GM18508 (cell line): ENCODE data around the gene PLCH1.
"Not testable (repeated sequence)": the region's sequence is repeated elsewhere in the genome, so short reads cannot be mapped to it uniquely, and the experiment has no call there.

ENCODE experiments used
- ATAC-seq: cut with Tn5 transposase; IDR thresholded peaks from one replicate; pipeline ENCODE4 v1.9.1; 2021; ENCODE audit warnings: moderate number of reproducible peaks; ENCODE audit not compliant: insufficient read depth, unreplicated experiment

The PLCH1 gene

DNA sequence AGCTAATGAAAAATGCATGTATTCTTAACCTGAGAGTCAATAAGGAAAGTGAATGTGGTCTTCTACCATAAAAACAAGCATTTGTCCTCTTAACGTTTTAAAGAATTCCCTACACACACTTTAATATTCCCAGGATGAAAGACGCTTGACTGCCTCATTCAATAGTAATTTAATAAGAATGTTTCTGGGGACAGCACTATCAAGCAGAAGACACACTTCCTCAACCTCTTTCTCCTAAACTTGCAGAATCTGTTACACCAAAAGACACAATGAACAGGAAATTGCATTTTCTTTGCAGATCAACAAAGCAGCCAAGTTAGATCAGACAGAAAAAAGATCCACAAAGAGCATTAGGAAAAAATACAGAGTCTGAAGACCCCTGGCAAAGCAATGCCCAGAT is 97.7 kb downstream of the PLCH1 start:
- no peak for ATAC-seq

DNA sequence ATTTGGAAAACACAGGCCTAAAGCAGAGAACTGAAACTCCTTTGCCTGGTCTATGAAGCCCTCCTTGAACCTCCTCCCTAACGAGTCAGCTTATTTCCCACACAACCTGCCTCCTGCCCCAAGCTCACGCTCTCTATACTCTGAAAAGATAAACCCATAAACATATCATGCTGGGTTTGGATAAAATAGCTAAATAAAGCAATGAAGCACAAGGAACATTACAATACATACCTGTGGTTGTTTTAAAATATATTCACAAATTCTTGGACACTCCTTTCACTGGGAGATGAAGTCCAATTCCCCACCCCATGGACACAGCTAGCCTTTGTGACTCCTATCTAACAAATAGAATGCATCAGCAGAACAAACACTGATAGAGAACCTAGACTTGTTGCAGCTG is 98.2 kb downstream of the PLCH1 start:
- ATAC-seq, result no peak

DNA sequence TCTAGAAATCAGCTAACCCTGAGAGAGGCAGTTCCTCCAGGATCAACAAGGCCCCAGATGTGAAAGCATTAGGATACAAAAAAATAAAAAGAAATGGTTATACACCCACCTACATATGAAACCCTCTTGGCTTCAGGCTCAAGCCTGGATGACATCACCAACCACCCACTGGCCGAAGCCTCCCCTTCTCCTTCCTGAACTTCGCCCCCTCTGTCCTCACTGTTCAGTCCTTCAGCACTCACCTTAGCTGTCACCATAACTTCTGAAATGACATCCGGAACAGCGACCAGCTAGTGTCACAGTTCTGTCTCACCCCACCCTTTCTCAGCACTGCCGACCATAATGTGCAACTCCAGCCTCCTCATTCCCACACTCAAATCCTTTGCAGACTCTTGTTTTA is 98.7 kb downstream of the PLCH1 start:
- no peak for ATAC-seq

DNA sequence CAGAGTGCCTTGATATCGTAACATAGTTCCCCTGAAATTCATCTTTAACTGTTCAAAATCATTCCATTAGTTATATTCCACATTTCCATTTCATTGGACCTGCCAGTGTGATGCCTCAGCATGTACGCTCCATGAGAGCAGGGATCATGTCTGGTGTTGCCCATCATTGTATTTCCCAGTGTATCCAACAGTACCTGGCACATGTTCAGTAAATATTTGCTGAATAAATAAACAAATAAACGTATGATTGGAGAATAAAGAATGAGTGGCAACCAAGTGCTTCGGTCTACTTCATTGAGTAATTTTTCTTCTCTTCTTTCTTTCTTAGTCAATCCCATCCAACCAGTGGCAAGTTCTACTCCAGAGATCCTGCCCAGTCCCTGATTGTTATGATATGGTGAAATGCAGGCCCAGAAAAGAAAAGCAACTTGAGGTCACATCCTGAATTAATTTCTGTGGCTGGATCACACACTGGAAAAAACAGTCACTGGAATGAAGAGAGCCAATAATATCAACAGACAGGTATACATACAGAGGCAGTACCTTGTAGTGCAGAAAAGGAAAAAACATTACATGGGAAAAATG is 101.2 kb downstream of the PLCH1 start:
- no peak for ATAC-seq

DNA sequence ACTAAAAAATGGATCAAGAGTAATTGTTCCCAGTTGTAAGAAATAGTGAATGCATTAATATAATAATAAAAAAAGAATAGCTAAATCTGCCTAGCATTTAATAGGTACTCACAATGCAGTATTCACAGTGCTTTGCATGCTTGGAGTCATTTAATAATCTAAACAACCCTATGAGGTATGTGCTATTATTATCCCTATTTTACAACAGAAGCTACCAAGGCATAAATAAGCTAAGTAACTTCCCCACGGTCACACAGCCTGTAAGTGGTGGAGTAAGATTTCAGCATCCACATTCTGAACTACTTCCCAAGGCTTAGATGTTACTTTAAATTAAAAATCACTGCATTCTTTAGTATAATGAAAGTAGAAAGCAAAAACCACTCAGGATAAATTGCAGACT is 102.9 kb downstream of the PLCH1 start:
- no peak for ATAC-seq

DNA sequence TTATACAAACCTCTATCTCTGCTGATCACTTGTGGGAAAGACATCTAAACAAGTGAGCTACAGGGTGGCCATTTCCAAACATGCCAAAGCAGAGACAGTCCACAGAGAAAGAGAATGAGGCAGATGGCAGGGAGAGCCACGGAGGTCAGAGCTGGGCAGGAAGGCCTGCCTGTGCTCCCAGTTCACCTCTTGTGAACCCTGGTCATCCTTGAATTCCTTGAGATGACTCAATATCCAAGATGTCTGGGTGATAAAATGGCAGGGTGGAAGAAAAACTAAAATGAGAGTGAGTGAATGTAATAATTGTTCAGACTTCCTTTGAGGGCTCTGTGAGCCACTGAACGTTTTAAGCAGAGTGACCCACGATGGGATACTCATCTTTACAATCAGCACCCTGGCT is 104.8 kb downstream of the PLCH1 start:
- ATAC-seq, result no peak

DNA sequence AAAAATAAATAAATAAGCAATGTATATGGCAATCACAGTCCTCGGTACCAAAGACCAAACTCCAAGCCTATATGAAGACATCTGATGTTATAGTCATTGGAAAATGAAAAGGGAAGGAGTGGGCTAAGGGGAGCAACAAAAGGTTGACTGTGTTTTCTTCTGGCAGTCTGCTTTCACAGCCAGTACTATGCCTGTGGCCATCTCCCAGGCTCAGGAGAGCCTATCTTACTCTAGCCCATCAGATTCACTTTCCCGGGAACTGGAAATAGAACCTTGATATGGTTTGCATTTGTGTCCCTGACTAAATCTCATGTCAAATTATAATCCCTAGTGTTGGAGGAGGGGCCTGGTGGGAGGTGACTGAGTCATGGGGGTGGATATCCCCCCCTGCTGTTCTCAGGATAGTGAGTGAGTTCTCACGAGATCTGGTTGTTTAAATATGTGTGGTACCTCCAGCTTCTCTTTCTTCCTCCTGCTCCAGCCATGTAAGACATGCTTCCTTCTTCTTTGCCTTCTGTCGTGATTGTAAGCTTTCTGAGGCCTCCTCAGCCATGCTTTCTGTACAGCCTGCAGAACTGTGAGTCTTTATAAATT is 105.3 kb downstream of the PLCH1 start:
- no peak for ATAC-seq

DNA sequence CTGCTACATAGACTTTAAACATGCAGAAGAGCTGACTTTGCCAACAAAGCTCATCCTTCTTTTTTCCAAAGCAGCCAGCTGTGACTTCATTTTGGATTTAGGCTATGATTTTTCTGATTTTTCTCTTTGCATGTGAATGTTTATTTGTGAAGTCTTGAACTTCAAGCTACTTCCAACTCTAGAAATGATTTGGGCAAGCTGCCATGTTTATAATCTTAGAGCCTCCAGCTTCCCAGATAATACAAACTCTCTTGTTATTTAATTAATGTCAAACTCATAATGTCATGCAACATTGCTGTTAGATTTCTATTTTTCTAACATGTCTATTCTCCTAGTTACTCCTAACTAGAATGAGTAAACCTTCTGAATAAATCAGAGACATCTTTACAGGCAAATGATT is 106.4 kb downstream of the PLCH1 start:
- not testable (repeated sequence) for ATAC-seq

DNA sequence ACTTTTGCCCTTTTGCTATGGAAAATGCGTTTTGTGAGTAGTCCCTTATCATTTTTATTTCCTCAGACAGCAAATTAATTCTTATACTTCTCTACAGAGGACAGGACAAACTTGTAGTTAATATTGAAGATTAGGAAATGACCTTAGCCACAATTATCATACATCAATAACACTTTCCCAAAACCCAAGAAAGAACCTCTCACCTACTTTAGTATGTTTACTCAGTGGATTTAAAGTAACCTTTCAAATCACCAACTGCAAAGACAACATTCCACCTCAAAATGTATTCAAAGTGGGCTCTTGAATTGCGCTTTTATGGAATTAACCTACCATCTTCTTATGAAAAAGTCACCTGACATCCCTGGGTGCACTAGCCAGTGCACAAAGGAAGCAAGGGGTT is 107.3 kb downstream of the PLCH1 start:
- ATAC-seq, result no peak

DNA sequence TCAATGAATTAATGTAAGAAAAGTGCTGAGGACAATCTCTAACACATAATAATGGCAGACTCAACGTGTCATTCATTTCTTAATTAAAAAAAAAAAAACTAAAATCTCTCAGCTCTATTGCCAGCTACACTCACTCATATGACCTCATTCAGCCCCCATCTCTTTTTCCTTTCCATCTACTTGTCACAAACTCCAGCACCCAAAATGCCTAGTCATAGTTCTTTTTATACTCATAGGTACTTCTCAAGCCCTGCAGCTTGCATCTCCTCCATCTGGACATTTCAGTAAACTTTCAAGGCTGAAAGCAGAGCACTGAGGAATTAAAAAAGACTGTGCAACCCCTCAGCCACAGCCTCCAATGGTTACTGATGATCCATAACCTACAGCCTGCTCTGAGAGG is 109.8 kb downstream of the PLCH1 start:
- ATAC-seq, result no peak

DNA sequence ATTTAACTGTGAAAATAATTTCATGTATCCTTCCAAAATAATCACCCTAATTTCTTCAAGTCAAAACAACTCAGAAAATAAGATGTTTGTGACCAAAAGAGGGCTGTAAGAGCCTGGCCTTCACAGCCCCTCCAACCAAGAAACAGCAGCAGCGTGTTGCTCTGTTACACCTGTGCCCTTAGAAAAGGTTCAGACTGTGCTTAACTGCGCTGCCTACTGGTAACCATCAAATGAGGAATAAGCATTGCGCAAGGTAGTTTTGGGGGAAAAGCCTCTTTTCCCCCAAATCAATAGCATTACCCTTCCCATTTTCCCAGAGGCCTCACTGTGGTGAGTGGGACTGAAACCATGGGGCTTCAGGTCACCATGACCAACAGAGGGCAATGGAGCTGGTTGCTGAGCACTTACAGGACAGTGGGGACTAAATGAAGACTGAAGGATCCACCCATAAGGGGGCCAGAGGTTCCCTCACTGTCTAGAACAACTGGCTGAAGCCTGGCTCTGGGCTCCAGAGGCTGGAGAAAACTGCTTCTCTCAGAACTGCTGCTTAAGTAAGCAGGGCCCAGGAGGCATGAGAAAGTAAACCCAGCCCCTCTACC is 110.7 kb downstream of the PLCH1 start:
- ATAC-seq, result no peak

DNA sequence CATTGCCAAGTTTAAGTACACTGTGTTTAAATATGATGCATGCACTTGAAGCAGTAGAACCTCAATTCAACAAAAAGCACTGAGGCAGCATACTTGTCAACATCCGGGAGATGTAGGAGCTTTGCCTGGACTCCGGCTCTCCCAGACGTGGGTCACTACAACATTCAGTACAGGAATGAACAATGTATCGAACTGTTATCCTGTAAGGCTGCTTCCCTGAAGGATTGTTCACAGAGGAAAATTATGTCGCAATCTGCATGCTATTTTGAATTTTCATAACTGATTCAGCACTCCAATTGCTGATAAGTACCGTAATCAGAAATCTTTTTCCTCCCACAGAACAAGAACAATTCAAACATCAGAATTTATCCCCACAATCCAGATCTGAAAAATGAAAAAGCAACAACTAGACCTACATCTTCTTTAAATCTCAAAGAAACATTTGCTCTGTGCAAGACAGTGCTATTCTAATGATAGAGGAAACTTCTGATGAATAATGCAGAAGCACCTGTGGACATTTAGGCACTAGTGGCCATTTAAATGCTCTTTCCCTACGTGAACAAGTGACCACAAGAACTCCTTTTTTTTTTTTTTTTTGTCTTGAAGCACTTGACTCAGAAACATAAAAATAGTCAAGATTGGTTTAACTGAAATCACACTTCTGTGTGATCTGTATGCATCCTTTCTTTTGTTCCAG is 113.4 kb downstream of the PLCH1 start:
- no peak for ATAC-seq

DNA sequence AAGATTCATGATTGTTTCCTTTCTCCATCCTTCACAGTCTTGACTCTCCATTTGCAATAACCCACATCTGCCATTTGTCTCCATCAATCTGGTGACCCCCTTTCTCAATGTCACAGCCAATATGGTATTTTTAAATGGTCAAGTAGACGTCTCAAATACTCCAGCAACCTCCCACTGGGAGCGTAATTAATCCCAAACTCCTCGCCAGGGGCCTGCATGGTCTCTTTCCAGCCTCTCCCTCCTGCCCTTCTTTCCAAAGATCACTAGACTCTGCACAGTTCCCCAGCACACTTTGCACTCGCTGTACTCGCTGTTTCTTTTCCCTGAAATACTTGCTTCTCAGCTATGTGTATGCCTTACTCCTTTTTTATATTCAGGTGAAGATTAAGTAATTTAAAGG is 115.3 kb downstream of the PLCH1 start:
- ATAC-seq, result no peak

DNA sequence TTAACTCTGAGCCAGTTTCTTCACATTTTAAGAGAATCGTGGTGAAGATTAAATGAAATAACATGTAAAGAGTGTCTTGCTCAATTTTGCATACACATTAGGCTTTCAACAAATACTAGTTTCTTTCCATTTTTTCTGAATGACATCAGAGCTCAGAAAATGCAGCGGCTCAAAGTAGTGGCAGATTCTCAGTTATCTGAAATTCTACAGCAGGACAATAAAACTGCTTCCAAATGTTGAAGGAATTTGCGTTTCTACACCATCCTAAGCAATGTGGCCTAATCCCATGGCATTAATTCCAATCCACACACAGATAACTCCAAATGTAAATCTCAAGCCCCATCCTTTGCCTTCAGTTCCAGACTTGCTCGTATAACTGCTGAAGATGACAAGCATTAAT is 115.8 kb downstream of the PLCH1 start:
- no peak for ATAC-seq

DNA sequence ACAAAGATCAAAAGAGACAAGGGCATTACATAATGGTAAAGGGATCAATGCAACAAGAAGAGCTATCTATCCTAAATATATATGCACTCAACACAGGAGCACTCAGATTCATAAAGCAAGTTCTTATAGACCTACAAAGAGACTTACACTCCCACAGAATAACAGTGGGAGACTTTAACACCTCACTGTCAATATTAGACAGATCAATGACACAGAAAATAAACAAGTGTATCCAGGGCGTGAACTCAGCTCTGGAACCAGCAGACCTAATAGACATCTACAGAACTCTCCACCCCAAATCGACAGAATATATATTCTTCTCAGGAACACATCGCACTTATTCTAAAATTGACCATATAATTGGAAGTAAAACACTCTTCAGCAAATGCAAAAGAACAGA is 122.2 kb downstream of the PLCH1 start:
- not testable (repeated sequence) for ATAC-seq

DNA sequence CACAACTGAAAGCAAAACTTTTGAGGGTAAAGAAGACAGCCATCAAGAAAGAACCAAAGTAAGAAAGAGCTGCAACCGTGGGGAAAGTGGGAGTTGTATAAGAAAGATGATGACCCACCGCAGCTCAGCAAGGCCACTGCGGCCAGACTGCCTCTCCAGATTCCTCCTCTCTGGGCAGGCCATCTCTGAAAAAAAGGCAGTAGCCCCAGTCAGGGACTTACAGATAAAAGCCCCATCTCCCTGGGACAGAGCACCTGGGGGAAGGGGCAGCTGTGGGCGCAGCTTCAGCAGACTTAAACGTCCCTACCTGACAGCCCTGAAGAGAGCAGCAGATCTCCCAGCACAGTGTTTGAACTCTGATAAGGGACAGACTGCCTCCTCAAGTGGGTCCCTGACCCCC is 124.3 kb downstream of the PLCH1 start:
- not testable (repeated sequence) for ATAC-seq

DNA sequence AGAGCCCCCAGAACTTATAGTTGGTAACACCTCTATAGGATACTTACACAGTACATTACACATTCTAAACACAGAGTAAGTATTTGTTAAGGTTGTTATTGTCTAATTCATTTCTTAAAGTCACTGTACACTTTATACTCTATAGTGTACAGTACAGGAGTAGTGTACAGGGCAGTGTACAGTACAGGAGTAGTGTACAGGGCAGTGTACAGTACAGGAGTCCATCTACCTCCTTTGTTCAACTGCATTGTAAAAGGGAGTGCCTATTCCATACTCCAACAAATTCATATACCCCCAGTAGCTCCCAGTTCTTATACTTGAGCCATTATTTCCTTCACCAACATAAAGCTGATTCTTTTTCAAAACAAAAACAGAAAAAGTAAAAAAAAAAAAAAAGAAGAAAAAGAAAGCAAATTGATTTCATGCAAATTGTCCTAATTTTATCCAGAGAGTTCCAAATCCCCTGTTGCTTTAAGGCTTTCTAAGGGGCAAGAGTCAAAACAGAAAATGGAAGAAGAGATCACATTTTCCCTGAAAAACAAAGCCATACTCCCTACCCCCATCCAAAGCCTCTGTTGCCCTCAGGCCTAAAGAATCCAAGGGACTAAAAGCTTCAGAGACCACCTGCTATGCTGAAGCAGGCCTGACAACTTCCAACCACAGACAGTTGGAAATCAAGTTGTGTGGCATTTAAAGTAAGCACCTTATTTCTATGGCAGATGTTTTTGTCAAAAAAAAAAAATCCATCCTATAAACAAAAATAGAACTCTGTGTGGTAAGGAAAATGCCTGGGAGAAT is 125.6 kb downstream of the PLCH1 start:
- ATAC-seq, result no peak

DNA sequence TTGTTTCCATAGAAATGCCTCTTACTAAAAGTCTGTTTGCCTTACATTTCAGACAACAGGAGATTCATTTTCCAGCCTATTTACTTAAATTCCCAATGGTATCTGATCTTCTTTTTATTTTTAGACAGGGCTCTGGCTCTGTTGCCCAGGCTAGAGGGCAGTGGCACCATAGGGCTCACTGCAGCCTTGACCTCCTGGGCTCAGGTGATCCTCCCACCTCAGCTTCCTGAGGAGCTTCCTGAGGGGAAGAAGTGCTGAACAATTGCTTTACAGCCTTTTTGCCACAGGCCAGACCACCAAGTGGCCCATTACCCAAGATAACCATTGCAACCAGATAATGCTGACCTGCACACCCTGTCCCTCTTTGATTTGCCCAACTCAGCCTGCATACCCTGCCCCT is 126.3 kb downstream of the PLCH1 start:
- no peak for ATAC-seq

DNA sequence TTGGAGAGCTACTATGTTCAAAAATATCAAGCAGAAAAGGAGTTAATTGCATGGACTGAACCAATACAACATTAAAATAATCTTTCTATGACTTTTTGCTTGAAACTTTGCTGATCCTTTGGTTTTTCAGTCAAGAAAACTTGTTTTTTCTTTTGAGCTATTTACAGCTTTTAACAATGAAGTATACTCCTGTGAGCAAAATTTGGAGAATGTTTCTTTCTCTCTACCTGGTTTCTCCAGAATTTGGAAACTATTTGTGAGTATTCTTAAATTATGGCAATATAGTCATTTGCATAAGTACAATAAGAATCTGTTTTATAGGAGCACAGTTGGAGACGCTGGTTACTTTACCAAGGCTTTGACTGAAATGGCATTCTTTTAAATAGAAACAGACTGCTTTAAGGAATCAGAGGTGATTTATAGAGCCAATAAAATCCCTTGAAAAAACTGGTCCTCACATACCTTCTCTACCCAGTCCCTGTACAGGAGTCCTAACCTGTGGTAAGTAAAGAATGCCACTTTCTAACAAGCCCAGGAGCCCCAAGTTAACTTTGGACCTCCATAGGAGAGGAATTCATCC is 127.4 kb downstream of the PLCH1 start:
- no peak for ATAC-seq

DNA sequence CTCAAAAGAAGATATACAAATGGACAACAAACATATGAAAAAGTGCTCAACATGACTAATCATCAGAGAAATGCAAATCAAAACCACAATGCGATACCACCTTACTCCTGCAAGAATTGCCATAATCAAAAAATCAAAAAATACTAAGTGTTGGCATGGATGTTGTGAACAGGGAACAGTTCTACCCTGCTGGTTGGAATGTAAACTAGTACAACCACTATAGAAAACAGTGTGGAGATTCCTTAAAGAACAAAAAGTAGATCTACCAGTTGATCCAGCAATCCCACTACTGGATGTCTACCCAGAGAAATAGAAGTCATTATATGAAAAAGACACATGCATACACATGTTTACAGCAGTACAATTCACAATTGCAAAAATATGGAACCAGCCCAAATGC is 129.7 kb downstream of the PLCH1 start:
- ATAC-seq, result not testable (repeated sequence)
